Frontal cortex (tissue), 4 donors: ENCODE data around the gene FLAD1. TPM values are rescaled to one million over a fixed set of nuclear protein-coding genes. Genes with fewer than 3 reads are reported as not detected.

Experiments
- DNase-seq, 2 donors: peaks; one replicate each; pipeline ENCODE4 v3.0.0; 2012; ENCODE audit warnings: low spot score in 2 of 2
- FAIRE-seq: peaks from 2 replicates; lab custom pipeline; 2012; peaks lifted over from hg19 to GRCh38; lab: Jason Lieb, UNC
- total RNA-seq: library from RNA; depleted of rRNA; stranded (reverse); fragments of >200 nt; gene quantifications from one replicate; pipeline ENCODE4 v1.2.3, GENCODE V29; 2014
- donor health status: control.
- donor health status: control.
- donor health status: control.

FLAD1 gene
- total RNA-seq, 1 donor from 2014 or later, result 17.9 TPM

- DNase-seq (no peak), FAIRE-seq (no peak)
Measured at GRCh38 chr1:155012776-155013602, 29.8 kb downstream of the FLAD1 start.

GRCh38 chr1:155013632-155014031, 30.5 kb downstream of the FLAD1 start:
- FAIRE-seq, result no peak
- DNase-seq, result no peak

DNA sequence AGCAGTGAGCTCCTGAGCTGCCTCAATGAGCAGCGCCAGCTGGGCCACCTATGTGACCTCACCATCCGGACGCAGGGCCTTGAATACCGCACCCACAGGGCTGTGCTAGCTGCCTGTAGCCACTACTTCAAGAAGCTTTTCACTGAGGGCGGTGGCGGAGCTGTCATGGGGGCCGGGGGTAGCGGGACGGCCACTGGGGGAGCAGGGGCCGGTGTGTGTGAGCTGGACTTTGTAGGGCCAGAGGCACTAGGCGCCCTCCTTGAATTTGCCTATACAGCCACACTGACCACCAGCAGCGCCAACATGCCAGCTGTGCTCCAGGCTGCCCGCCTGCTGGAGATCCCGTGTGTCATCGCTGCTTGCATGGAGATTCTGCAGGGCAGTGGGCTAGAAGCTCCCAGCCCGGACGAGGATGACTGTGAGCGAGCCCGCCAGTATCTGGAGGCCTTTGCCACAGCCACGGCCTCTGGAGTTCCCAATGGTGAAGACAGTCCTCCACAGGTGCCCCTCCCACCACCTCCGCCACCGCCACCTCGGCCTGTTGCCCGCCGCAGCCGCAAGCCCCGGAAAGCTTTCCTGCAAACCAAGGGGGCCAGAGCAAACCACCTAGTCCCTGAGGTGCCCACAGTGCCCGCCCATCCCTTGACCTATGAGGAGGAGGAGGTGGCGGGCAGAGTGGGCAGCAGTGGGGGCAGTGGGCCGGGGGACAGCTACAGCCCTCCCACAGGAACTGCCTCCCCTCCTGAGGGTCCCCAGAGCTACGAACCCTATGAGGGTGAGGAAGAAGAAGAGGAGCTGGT, 31.8 kb downstream of the FLAD1 start:
- no peak for DNase-seq
- FAIRE-seq, result no peak

DNA sequence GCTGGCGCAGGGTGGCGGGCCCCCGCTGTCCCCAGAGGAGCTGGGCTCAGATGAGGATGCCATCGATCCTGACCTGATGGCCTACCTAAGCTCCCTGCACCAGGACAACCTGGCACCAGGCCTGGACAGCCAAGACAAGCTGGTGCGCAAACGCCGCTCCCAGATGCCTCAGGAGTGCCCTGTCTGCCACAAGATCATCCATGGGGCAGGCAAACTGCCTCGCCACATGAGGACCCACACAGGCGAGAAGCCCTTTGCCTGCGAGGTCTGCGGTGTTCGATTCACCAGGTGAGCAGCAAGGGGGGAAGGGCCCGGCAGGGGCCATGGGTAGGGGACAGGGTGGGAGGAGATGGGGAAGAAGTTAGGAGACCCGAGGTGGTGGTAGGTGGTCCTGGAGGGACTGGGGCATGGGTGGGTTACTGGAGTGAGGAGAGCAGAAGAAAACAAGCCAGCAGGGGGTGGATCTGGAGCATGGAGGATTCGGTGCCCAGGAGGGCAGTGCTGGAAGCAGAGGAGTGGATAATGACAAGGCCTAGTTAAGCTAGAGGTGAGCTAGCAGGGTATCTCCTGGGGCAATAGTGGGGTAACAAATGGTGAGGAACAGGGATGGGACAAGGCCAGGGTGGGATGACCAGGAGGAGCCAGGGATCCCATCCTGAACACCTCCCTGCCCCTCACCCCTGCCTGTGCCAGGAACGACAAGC, 32.5 kb downstream of the FLAD1 start:
- FAIRE-seq (no peak), DNase-seq (no peak)

DNA sequence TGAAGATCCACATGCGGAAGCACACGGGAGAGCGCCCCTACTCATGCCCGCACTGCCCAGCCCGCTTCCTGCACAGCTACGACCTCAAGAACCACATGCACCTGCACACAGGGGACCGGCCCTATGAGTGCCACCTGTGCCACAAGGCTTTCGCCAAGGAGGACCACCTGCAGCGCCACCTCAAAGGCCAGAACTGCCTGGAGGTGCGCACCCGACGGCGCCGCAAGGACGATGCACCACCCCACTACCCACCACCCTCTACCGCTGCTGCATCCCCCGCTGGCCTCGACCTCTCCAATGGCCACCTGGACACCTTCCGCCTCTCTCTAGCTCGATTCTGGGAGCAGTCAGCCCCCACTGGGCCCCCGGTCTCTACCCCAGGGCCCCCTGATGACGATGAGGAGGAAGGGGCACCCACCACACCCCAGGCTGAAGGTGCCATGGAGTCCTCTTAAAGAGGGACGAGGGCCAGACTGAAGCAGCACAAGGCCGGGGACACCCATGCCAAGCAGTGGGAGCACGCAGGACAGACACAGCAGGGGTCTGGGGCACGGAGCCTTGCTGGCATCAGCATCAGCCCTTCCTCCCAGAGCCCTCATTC, 33.2 kb downstream of the FLAD1 start:
- DNase-seq (no peak), FAIRE-seq (no peak)

GRCh38 chr1:155017041-155017945, 34.1 kb downstream of the FLAD1 start:
- FAIRE-seq, result no peak
- DNase-seq, result peak; percentile 84 to 88

DNA sequence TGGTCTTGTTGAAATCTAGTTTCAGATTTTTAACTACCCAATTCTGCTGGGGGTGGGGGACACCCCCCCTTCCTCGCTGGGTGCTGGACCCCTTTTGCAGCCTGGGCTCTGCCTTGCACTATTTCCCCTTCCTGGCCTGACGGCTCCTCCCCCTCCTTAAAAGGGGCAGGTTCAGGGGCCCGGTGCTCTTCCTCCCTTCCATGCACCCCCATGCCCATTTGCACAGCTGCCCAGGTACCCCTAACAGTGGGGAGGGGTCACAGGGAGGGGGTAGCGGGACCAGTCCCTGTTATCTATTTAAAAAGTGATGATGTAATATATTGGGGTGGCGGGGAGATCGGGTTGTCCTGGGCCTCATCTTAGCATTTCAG, 34.8 kb downstream of the FLAD1 start:
- no peak for DNase-seq
- FAIRE-seq, result no peak

- DNase-seq (no peak), FAIRE-seq (no peak)
Measured at GRCh38 chr1:155018617-155019348, 35.6 kb downstream of the FLAD1 start.

- FAIRE-seq, result no peak
- DNase-seq, result no peak
Measured at GRCh38 chr1:155019377-155020245, 36.5 kb downstream of the FLAD1 start.

- FAIRE-seq (no peak), DNase-seq (no peak)
Measured at GRCh38 chr1:155022136-155022926, 39.2 kb downstream of the FLAD1 start.

- FAIRE-seq, result no peak
- DNase-seq, result no peak
Measured at GRCh38 chr1:155022927-155023236, 39.7 kb downstream of the FLAD1 start.

GRCh38 chr1:155023627-155024026, 40.5 kb downstream of the FLAD1 start:
- no peak for DNase-seq
- FAIRE-seq, result no peak

DNA sequence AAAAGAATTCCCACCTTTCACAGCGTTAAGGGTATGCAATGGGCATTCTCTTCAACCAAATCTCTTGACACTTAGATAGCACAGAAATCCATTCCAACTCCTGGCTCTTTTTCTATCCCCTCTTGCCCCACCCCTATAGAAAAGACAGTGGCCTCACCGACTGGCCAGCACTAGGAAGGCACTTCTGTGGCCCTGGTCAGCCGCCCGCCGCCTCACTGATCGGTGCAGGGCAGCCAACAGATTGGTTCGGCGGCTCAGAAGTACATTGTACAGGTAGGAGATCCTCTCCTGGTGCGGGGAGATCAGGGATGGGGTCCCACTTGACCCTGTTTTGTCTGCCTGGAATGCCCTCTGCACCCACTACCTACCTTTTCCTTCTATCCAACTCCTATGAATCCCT, 41.2 kb downstream of the FLAD1 start:
- no peak for FAIRE-seq
- no peak for DNase-seq

DNA sequence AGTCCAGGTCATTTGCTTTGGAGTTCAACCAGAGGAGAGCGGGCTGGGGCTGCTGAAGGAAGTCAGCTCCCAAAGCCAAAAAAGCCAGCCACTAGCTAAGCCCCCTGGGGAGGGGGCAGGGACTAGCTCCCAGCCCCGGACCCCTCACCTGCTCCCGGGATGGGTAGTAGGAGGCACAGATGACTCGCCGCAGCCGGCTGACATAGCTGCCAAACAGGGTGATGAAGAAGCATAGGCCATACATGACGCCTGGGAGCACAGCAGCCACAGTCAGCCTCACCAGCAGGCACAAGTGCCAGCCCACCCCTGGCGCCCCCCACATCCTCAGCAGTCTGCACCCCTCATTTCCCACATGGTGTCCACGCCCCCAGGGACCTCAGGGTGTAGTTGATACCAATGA, 43.0 kb downstream of the FLAD1 start:
- DNase-seq (no peak), FAIRE-seq (no peak)

- DNase-seq, result no peak
- FAIRE-seq, result no peak
Measured at GRCh38 chr1:155026588-155026987, 43.4 kb downstream of the FLAD1 start.

- FAIRE-seq, result no peak
Measured at GRCh38 chr1:155029513-155030242, 46.5 kb downstream of the FLAD1 start.

More at GRCh38 chr1:155029513-155030242, 46.5 kb downstream of the FLAD1 start:
- no peak for DNase-seq
